GM21526 (cell line): ENCODE measurements around the gene FBLN7.
"Not testable (repeated sequence)": the region's sequence is repeated elsewhere in the genome, so short reads cannot be mapped to it uniquely, and the experiment has no call there.

Source experiments
- ATAC-seq: cut with Tn5 transposase; IDR thresholded peaks from one replicate; pipeline ENCODE4 v1.9.1; 2021; ENCODE audit warnings: moderate library complexity; ENCODE audit not compliant: unreplicated experiment, low FRiP score

FBLN7 gene

DNA sequence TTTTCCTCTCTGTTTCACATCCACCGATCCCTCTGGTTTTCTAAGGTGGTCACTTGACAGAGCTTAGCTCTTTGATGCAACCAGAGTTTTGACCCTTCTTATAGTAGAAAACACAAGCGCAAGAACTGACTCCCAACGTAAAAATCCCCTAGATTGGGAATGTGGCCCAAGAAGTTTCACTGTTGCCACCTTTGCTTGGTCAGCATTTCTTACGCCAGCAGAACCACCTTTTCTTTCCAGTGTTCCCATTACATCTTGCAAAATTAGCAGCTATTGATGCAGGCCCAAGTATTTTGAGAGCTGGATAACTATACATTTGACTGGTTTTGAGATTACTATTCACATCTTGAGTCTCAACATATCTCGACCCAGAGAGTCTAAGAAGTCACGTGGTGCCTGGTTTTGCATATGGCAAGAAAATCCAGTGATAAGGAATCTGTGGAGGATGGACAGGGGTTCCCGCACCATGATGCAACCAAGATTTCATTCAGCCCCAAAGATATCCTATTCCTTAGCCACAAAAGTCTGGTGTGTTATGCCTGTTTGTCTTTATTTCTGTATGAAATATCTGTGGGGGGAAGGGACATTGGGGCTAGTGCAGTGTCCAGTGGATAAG, 37.9 kb downstream of the FBLN7 start:
- no peak for ATAC-seq

DNA sequence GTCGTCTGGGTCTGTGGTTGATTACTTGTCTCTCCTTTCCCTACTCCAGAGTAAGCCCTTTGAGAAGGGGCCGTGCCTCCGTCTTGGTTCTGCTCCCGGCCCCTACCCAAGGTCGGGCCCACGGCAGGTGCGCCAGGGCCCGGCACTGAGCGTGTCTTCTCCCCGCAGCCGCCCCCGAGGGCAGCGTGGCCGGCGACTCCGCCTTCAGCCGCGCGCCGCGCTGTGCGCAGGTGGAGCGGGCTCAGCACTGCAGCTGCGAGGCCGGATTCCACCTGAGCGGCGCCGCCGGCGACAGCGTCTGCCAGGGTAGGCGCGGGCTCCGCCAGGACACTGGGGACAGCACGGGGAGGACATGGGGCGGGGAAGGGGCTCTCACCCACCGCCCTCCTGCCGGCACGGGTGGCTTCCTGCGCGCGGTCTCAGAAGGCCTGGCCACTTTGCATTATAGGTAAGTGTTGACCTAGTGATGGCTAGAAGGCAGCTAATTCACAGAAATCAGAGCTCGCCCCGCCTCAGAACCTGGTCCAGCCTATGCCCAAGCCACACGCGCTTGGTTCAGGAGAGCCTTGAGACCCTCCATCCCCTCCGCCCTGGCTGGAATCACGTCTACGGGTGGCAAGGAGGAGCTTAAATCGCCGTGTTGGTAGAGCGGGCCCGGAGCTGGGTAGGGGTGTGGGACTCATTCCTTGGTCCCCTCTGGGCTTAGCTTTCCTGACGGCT, 43.5 kb downstream of the FBLN7 start:
- ATAC-seq = no peak

DNA sequence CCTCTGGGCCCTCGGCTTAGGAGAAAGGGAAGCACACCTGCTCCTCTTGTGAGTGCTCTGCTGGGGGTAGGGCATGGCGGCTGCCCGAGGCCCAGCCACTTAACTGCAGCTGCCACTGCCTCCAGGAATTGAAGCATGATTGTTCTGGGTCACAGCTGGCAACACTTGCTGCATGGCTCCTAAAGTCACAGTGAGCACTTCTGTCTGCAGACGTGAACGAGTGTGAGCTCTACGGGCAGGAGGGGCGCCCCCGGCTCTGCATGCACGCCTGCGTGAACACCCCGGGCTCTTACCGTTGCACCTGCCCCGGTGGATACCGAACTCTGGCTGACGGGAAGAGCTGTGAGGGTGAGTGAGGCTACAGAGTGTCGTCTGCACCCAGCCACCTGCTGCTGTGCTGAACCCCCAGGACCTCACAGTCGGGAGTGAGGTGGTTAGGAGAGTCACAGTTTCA, 44.4 kb downstream of the FBLN7 start:
- ATAC-seq = no peak

DNA sequence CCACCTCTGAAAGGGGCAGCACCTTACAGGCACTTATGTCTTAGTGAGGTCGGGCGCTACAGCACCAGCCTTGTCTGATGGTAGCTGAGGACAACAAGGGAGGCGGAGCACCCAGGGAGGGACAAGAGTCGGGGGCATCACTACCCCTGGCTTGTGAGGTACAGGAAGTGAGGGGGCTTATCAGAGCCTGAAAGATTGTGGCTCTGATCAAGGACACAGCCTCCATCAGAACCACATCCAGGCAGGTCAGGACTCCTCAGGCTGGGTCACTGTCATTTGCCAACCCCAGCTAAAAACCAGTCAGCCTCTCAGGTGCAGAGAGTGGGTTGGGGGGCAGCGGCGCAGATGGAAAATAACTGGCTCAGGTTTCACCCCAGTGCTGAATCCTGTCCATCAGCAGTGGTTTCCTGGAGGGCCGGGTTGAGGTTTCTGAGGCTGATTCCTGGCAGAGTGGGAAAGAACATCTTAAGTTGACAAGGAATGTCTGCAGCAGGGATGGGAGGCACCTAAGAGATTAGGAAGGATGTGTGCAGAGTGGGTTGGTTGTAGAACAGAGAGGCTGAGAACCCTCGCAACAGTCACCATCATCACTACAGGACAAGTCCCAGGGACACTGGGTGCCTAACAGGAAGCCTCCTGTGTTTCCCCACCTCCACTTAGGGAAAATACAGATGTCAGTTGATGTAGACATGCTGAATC, 45.3 kb downstream of the FBLN7 start:
- ATAC-seq = no peak

DNA sequence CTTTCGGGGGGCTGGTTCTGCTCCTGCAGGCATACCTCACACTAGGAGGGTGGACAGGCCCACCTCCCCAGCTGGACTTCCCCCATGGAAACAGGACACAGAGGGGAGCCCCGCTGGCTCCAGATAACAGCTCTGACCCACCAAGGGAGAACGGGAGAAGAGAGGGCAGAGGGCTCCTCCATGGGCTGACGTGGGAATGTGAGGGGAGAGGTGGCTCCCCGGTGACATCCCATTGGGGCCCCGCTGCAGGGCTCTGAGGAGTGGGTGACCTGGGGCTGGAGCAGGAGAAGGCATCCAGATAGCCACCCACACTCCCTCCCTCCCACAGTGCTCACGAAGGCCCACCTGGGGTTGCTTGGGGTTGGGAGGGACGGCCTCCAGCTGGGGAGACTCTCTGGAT, 45.9 kb downstream of the FBLN7 start:
- ATAC-seq = no peak

DNA sequence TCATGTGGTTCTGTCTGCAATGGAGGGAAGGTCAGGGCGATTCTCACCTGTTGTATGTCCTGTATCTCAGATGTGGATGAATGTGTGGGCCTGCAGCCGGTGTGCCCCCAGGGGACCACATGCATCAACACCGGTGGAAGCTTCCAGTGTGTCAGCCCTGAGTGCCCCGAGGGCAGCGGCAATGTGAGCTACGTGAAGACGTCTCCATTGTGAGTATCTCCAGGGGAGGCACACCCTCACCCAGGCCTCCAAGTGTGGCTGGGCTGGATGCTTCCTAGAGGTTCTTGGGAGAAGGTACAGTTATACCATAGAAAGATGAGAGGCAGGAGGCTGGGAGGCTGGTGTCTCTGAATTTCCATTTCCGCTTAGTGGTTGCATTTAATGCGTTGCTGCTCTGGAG, 46.9 kb downstream of the FBLN7 start:
- ATAC-seq = no peak

DNA sequence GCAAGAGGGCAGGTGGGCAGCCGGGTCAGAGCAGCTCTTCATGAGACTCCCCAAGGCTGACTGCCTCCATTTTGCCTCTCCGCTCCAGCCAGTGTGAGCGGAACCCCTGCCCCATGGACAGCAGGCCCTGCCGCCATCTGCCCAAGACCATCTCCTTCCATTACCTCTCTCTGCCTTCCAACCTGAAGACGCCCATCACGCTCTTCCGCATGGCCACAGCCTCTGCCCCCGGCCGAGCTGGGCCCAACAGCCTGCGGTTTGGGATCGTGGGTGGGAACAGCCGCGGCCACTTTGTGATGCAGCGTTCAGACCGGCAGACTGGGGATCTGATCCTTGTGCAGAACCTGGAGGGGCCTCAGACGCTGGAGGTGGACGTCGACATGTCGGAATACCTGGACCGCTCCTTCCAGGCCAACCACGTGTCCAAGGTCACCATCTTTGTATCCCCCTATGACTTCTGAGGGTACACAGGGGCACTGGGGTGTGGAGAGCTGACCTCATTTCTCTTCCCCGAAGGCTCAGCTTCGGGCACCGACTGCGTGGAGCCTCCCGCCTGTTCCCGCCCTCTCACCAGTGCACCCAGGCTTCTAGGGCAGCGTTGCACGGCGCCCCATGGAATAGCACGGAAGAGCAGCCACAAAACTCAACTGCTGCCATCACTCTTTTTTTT, 49.0 kb downstream of the FBLN7 start:
- no peak for ATAC-seq

DNA sequence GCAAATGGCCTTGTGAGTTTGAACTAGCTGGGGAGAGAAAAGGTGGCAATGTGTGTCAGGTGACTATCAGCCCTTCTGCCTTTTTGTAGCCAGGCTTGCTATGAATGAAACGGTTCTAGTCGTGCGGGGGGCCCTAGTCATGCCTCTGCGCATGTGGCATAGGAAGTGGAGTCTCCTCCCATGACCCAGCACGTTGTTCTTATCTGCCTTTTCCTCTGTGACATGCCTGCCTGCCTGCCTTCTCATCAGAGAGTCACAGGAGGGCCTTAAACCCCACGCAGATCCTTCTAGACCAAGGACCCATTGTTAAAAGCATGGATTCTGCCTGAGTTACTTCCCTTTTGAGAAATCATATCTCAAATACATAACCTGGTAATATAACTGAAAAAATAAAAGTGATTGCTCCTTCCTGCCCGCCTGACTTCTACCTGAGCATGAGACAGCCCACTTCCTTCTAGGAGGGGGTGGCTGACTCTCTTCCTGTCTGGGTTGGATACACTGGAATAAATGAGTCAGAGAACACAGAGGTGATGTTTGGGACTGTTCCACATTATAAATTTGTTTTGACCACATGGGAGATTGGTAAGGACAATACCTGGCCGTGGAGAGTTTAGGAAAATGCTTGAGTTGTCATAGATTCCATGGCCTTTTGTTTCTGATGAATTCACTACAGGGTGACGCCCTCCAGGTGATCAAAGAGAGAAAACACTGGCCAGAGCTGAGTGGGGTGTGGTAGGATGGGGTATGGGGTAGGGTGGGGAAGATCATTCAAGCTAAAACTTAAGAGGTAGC, 49.8 kb downstream of the FBLN7 start:
- no peak for ATAC-seq

DNA sequence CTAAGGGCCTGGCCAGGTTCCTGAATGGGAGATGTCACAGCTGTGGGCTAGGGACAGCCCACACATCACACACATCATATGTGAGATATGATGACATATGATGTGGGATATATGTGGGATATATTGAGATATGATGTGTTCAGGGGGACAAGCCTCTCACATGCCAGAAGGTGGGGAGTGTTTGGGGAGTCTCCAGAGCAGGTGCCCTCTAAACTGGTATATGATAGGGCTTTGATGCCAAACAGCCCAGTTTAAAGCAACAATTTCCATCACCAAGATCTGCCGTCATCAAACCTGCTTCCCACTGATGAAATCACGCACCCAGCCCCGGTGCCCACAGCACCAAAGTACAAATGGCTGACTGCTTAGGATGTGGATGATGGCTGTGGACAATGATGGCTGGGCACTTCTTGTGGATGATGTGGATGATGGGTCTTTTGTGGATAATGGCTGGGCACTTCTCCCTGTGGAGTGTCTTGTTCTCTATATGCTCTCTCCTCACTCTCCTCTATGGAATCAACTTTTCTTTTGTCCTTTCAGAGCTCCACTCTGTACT, 50.9 kb downstream of the FBLN7 start:
- ATAC-seq = no peak

DNA sequence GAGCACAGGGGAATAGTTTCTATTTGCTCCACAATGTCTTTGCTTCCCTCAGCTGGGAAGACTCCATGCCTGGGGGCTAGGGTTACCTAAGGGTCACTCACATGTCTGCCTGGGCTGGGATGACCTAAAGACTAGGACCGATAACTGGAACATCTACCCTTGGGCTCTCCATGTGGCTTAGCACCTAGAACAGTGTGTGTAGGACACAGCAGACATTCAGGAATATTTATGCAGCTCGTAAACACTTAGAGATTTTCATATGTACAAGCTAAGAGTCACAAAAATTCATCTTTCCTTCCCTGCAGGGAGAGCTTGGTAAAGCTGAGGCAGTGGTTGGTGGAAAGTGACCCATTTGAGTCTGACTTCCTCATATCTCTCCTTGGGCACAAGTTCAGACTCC, 55.8 kb downstream of the FBLN7 start:
- no peak for ATAC-seq

DNA sequence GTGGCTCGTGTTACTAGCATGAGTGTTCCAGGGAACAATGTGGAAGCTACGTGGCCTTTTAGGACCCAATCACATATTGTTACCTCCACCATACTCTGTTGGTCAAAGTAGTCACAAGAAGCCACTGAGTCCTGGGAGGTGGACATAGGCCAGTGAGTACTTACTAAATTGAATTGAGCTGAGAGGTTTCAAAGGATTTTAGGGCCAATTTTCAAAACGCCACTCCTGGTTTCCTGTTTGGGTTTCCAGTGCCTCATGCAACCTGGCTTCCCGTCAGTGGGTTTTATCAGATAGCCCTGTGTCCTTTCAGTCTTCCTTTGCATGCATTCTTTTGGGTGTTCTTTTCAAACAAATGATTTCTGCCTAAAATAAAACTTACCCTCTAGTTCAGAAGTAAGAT, 56.3 kb downstream of the FBLN7 start:
- no peak for ATAC-seq

DNA sequence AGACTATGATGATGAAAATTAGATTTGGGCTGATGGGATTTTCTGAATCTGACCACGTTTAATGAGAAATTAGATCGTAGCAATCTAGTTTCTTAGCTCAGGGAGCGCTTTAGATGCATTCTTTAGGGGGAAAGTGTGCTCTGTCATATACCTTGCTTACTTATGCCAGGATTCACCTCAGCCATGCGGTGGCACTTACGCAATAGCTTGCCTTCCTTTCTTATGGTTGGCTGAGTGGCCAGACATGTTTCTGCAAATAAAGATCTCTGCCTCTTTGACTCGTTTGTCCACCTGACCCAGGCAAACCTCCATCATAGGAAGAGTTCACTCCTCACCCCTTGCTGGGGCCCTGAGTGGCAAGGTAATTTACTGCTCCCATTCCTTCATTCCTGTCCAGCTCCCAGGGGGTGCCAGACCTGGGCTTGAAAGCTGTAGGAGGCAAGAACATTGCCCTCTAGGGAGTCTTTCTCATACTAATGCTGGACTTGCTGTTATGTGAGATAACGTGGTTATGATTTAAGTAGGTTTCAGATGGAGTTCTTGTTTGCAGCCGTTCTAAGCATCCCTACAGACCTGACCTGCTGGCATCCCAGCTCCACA, 57.1 kb downstream of the FBLN7 start:
- ATAC-seq = no peak

DNA sequence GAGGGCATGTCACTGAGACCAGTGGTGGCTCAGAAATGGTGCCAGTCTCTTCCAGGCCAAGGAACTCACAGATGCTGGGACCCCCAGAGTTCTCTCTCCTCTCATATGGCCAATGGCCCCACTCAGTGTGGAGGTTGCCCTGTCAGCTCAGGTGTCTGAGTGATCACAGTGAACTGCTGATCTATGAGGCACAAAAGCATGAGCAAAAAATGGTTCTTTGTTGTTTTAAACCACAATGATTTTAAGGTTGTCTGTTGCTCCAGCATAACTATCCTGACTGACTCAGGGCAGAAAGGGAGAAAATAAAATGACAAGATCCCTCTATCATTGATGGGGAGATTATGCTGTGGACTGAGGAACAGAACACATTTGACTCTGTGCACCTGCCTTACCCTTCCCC, 57.8 kb downstream of the FBLN7 start:
- no peak for ATAC-seq

DNA sequence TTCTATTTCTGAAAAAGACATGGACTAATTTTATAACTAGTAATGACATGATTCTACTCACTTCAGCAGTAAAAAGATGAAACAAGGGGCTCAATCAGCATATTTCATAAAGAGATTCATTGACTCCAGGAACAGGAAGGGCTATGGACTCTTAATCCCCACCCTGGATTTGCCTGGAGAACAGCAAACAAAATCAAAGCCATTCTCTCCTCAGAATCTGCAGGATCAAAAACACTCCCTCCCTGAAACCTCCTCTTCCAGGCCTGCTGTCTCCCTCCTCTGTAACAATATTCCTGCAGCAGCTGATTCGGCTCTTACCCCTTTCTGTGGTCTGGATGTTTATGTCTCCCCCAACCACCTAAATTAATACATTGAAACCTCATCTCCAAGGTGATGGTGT, 59.7 kb downstream of the FBLN7 start:
- ATAC-seq = no peak

DNA sequence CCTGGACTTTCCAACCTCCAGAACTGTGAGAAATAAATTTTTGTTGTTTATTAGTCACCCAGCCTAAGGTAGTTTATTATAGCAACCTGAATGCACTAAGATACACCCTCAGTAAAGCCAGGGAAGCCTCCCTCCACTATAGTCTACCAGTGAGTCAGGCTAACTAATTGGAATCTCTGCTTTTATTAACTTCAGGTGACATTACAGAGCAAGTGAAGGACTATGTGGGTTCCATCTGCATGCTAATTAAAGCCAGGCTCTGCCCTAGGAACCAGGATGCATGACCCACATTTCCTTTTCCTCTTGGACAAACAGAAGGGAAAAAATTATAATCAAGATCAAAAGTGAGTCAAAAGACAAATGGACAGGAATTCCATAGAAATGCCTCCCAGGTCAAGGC, 60.6 kb downstream of the FBLN7 start:
- no peak for ATAC-seq

DNA sequence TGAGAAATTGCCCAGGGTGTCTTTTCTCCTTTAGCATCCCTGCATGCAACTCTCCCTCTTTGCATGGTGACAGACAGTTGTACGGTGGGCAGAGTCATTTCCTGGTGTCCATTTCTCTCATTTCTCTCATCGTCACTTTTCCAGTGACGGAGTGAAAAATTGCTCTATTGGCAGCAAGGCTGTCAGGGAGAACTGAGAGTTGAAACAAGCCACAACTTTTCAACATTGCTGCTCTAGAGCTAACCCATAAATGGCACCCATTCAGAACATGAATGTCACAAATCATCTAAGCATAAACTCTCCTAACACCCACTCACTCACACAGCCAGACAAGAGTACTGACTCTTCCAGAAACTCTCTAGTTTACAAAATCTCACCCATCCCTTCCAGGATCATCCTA, 61.0 kb downstream of the FBLN7 start:
- no peak for ATAC-seq

DNA sequence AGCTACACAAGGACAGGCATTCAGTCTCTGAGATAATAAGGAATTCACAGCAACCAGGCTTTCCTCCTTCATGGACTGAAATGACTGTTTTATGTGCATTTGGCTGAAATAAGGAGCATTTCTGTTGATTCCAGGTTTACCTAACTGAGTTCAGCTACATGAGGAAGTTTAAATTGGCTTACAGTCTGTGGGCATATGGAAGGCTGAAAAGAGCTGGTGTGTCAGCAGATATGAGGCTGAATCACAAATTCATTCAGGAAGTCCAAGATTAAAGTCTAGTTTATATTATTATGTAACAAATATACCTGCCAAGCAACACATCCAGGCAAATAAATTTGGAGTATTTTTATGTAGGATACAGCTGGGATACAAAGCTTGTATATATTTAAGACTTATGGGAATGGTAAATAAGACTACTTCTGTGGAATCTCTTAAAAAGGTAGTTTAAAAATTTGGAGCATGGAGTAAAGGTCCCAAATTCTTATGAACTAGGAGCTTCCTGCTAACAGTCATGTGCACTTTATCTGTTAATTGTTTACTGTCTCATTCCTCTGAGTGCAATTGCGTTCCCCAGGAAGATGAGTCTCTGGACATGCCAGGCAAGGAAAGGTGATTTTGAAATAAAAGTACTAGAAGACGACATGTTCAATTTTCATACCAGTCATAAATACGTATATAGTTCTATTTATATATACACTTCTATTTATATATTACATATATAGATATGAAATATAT, 63.7 kb downstream of the FBLN7 start:
- no peak for ATAC-seq

DNA sequence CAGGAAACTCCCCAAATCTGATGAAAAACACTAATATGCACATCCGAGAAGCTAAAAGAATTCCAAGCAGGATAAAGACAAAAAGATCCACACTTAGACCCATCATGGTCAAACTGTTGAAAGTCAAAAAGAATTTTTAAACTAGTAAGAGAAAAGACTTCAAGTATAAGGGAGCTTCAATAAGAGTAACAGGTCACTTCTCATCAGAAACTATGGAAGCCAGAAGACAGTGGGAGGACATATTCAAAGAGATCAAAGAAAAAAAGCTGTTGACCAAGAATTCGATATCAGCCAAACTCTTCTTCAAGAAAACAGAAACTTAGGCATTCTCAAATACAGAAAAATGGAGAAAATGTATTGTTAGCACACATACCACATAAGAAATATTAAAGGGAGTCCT, 66.2 kb downstream of the FBLN7 start:
- no peak for ATAC-seq

DNA sequence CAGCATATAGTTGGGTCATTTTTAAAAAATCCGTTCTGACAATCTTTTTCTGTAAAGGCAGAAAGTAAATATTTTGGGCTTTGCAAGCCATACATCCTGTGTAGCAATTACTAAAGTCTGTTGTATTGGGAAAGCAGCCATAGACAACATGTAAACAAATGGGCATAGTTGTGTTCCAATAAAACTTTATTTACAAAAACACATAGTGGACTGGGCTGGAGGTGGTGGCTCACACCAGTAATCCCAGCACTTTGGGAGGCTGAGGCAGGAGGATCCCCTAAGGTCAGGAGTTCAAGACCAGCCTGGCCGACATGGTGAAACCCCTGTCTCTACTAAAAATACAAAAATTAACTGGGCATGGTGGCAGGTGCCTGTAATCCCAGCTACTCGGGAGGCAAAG, 69.7 kb downstream of the FBLN7 start:
- ATAC-seq = not testable (repeated sequence)
